ENCODE data around the gene NEURL1. TPM values are rescaled to one million over a fixed set of nuclear protein-coding genes. Genes with fewer than 3 reads are reported as not detected.

NEURL1 gene
- total RNA-seq, 3 donors from 2014 or later: 15.9 to 68.7 (median 42.9) TPM

GRCh38 chr10:103554488-103555324 lies 61.2 kb downstream of the NEURL1 start:
- H3K4me3 ChIP-seq: peak overlapping the region; percentile 9
- no peaks in the 10 kb centered on the region for H3K36me3 ChIP-seq (ENCODE audit: low read depth)
- intact Hi-C loops (cut with DNase I, micrococcal nuclease): no loop called here
- H3K4me1 ChIP-seq (ENCODE audit: low read depth): peaks cover 10% of the 10 kb centered on the region
- no peaks in the 10 kb centered on the region for H3K9me3 ChIP-seq
- TF ChIP-seq CTCF (IDR thresholded peaks at IDR 0.05): no peak
- DNase-seq (peak; percentile 65 to 77 (median 77)), ATAC-seq (peak; percentile 73)

- Histone ChIP-seq H3K36me3 (ENCODE audit: low read depth) (no peaks in the 10 kb centered on the region), H3K4me1 (ENCODE audit: low read depth) (peaks cover 7% of the 10 kb centered on the region), H3K9me3 (no peaks in the 10 kb centered on the region), H3K4me3 (peak overlapping the region; percentile 9)
- no peak for DNase-seq
- no peak for TF ChIP-seq CTCF (IDR thresholded peaks at IDR 0.05)
- intact Hi-C loops (cut with DNase I, micrococcal nuclease): no loop called here
- no peak for ATAC-seq
Observed at GRCh38 chr10:103555325-103555649, 61.8 kb downstream of the NEURL1 start.

GRCh38 chr10:103555712-103556111 lies 62.2 kb downstream of the NEURL1 start:
- intact Hi-C loops (cut with DNase I, micrococcal nuclease): no loop called here
- H3K4me3 ChIP-seq: peak overlapping the region; percentile 9
- DNase-seq: peak in 1 of 3 donors; percentile 40
- TF ChIP-seq CTCF (IDR thresholded peaks at IDR 0.05): no peak
- H3K36me3 ChIP-seq (ENCODE audit: low read depth): no peaks in the 10 kb centered on the region
- no peak for ATAC-seq
- no peaks in the 10 kb centered on the region for H3K9me3 ChIP-seq
- H3K4me1 ChIP-seq (ENCODE audit: low read depth): peaks cover 7% of the 10 kb centered on the region

GRCh38 chr10:103556383-103557007 lies 63.0 kb downstream of the NEURL1 start:
- intact Hi-C loops (cut with DNase I, micrococcal nuclease): no loop called here
- H3K4me1 ChIP-seq (ENCODE audit: low read depth): peaks cover 7% of the 10 kb centered on the region
- no peaks in the 10 kb centered on the region for H3K36me3 ChIP-seq (ENCODE audit: low read depth)
- no peak for ATAC-seq
- H3K4me3 ChIP-seq: no peak overlapping the region
- no peak for TF ChIP-seq CTCF (IDR thresholded peaks at IDR 0.05)
- peak in 1 of 3 donors; percentile 38 for DNase-seq
- no peaks in the 10 kb centered on the region for H3K9me3 ChIP-seq

GRCh38 chr10:103557455-103557854 lies 64.0 kb downstream of the NEURL1 start:
- no peak for TF ChIP-seq CTCF (IDR thresholded peaks at IDR 0.05)
- intact Hi-C loops (cut with DNase I, micrococcal nuclease): no loop called here
- ATAC-seq: peak; percentile 80
- no peaks in the 10 kb centered on the region for H3K9me3 ChIP-seq
- H3K4me3 ChIP-seq: no peak overlapping the region
- peak; percentile 56 to 74 (median 64) for DNase-seq
- H3K4me1 ChIP-seq (ENCODE audit: low read depth): peaks cover 7% of the 10 kb centered on the region
- no peaks in the 10 kb centered on the region for H3K36me3 ChIP-seq (ENCODE audit: low read depth)
